Activated CD8-positive, alpha-beta memory T cell treated with anti-CD3 and anti-CD28 coated beads, Interleukin-2, amount 50 U/mL, for 48 hours (primary cell): ENCODE data around the gene LEUTX.
A peak's percentile ranks its signal among the peaks of the same experiment; 100 is the strongest.
"Not testable (repeated sequence)": the region's sequence is repeated elsewhere in the genome, so short reads cannot be mapped to it uniquely, and the experiment has no call there.

Experiments used
- DNase-seq: peaks from one replicate; pipeline ENCODE4 v3.0.0-alpha.2; 2020

Gene LEUTX

DNA sequence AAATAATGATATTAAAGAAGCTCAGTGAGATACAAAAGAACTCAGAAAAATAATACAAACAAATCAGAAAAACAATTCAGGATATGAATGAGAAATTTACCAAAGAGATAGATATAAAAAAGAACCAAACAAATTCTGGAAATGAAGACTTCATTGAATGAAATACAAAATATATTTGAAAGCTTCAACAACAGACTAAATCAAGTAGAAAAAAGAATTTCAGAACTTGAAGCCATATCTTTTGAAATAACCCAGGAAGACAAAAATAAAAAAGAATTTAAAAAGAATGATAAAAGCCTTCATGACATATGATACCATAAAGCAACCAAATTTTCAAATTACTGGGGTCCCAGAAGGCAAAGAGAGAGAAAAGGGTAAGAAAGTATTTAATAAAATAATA, 9.6 kb downstream of the LEUTX start:
- no peak for DNase-seq

DNA sequence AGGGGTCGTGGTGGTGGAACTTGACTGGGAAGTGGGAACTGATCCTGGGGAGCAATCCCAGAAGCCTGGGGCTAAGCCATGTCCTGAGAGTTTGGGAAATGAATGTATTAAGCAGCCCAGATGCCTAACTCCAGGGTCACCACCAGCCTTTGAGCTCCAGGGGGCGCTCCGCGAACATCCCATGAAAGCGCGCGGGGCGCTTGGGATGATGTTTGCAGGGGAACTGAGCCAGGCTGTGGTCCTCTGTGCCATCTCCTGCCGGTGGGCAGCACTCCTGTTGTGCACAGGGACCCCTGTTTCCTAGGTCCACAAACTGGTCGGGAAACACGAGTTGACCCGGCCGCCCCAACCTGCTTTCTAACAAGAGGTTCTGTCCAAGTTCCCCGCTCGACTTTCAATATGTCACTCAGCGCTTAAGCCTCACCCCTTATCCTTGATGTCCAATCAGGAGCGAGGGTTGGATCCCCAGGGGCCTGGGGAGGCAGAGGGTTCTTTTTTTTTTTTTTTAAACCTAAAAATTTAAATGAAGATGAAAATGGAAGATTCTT, 14.4 kb downstream of the LEUTX start:
- peak; percentile 89 for DNase-seq

GRCh38 chr19:39795001-39795400, 16.3 kb downstream of the LEUTX start:
- no peak for DNase-seq

- DNase-seq, result no peak
These were observed 17.4 kb downstream of the LEUTX start for GRCh38 chr19:39796000-39796498.

DNA sequence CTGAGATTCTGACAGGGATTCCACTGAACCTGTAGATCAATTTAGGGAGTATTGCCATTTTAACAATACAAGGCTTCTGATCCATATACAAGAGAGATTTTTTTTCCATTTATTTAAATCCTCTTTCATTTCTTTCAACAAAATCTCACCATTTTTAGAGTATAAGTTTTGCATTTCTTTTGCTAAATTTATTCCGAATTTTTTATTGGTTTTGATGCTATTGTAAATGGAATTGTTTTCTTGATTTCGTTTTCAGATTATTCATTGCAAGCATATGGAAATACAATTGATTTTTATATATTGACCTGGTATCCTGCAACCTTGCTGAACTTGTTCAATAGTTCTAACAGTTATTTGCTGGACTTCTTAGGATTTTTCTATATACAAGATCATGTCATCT, 18.4 kb downstream of the LEUTX start:
- DNase-seq, result no peak

- no peak for DNase-seq
These were observed 24.3 kb downstream of the LEUTX start for GRCh38 chr19:39802958-39803357.

DNA sequence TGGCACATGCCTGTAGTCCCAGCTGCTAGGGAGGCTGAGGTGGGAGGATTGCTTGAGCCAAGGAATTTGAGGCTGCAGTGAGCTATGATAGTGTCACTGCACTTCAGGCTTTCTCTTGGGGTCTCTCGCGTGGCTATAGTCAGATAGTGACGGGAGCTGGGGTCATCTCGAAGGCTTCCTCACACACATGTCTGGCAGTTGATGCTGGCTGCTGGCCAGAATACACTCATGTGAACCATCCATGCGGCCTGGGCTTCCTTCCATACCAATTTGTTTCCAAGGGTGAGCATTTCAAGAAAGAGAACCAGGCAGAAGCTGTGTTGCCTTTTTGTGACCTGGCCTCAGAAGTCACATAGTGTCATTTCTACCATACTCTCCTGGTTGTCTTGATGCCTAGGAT, 26.4 kb downstream of the LEUTX start:
- DNase-seq, result no peak

DNA sequence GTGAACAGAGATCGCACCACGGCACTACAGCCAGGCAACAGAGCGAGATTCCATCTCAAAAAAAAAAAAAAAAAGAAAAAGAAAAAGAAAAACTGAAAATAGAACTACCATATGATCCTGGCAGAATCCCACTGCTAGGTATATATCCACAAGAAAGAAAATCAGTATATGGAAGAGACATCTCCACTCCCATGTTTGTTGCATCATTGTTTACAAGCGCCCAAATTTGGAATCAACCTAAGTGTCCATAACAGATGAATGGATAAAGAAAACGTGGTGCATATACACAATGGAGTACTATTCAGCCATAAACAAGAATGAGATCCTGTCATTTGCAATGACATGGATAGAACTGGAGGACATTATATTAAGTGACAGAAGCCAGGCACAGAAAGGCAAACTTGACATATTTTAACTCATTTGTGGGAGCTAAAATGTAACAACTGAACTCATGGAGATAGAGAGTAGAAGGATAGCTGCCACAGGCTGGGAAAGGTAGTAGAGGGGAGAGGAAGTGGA, 29.3 kb downstream of the LEUTX start:
- no peak for DNase-seq

DNA sequence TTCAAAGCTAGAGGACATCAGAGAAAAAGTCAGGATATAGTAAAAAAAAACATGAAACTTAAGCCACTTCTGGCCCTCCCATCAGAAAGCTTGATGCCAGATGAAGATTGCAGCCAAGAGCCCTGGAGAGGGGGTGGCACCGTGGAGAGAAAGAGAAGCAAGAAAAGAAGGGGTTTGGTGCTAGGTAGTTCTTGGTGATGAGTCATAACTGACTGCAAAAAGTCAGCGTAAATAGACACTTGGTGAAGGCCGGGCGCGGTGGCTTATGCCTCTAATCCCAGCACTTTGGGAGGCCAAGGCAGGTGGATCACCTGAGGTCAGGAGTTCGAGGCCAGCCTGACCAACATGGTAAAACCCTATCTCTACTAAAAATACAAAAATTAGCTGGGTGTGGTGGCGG, 30.0 kb downstream of the LEUTX start:
- not testable (repeated sequence) for DNase-seq

- DNase-seq, result no peak
These were observed 30.7 kb downstream of the LEUTX start for GRCh38 chr19:39809368-39809767.

- no peak for DNase-seq
These were observed 31.8 kb downstream of the LEUTX start for GRCh38 chr19:39810424-39810823.

GRCh38 chr19:39811064-39811463, 32.4 kb downstream of the LEUTX start:
- DNase-seq, result no peak

GRCh38 chr19:39813264-39813993, 34.8 kb downstream of the LEUTX start:
- DNase-seq, result no peak

- not testable (repeated sequence) for DNase-seq
These were observed 35.5 kb downstream of the LEUTX start for GRCh38 chr19:39814111-39814510.

DNA sequence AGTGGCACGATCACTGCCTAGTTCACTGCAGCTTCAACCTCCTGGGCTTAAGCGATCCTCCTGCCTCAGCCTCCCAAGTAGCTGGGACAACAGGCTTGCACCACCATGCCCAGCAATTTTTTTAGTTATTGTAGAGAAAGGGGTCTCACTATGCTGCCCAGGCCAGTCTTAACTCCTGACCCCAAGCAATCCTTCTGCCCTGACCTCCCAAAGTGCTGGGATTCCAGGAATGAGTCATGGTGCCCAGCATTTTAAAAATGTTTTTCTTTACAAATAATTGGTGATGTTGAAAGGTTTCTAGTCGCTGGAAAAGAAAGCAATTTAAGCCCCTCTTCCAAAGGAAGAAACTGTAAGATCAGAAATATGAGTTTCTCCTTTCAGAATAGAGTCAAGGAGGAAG, 35.9 kb downstream of the LEUTX start:
- DNase-seq, result no peak

DNA sequence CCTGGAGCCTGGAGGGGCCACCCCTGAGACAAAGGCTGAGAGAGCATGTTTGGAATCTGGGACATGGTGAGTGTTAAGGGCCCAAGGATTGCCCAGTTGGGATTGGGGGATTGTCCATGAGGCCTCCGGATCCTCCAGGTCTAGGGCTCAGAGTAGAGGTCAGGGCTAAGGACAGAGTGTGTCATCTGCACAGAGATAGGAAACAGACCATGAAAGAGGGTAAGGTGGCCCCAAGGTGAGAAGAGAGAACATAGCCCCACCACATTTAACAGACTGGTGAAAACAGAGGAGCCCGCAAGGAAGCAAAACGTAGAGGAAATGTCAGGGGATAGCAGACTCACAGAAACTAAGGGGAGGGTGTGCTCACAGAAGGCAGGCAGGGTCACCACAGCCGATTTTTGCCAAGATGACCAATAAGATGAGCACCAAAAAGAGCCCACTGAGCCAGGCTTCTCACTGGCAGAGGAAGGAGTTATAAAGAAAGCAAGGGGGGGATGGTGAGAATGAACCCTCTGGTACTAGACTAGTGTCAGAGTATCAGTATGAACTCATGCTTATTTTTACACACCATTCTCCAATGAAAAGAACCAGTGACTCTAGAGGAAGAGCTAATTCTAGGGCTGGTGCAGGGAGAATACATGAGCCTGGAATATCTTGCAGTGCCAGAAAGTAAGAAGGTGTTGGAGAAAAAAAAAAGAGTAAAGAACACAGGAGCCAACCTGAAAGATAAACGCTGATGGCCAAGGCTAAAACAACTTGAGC, 37.8 kb downstream of the LEUTX start:
- no peak for DNase-seq

- no peak for DNase-seq
These were observed 39.4 kb downstream of the LEUTX start for GRCh38 chr19:39817888-39818561.

- no peak for DNase-seq
These were observed 40.0 kb downstream of the LEUTX start for GRCh38 chr19:39818626-39819097.

DNA sequence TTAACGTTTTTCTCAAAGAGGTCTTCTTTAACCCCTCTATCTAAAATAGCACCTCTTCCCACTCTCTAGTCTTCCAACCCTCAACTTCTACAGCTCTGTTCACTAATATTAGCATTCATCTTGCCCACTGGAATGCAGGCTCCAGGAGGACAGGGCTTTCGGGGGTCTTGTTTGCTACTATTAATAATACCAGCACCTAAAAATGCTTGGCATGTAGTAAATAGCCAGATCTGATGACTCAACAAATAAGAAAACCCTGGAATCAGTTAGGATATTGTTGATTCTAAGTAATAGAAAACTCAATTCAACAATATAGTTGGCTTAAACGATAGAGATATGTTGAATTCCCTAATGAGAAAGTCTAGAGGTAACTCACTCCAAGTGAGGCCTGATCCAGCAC, 41.1 kb downstream of the LEUTX start:
- DNase-seq, result no peak

DNA sequence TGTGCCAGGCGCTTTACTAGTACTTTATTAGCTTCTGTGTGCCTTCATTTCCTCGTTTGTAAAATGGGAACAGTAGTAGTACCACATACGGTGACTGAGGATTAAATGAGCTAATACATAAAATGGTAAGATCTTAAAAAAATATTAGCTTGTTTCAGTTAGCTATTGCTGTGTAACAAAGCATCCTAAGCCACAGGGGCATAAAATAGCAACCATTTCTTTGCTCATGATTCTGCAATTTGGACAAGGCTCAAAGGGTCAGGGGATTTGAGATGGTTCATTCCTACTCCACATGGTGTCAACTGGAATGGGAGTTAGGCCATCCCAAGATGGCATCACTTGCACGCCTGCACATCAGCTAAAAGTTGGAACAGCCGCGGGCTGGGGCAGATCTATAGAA, 42.0 kb downstream of the LEUTX start:
- DNase-seq, result no peak

DNA sequence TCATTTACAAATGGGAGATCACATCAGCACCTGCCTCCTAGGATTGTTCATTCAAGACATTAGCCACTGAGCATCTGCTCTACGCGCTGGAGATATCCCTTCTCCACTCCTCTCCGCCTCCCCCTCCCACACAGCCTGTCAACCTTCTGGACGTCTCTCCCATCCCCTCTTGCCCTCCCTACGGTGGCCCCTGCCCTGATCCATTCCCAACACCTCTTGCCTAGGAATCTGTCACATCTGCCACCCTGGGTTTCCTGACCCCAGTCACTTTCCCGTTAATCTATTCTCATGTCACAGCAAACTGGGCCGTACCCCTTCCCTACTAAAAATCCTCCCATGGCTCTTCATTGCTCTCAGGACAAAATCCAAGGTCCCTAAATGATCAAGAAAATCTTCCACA, 45.0 kb downstream of the LEUTX start:
- no peak for DNase-seq

DNA sequence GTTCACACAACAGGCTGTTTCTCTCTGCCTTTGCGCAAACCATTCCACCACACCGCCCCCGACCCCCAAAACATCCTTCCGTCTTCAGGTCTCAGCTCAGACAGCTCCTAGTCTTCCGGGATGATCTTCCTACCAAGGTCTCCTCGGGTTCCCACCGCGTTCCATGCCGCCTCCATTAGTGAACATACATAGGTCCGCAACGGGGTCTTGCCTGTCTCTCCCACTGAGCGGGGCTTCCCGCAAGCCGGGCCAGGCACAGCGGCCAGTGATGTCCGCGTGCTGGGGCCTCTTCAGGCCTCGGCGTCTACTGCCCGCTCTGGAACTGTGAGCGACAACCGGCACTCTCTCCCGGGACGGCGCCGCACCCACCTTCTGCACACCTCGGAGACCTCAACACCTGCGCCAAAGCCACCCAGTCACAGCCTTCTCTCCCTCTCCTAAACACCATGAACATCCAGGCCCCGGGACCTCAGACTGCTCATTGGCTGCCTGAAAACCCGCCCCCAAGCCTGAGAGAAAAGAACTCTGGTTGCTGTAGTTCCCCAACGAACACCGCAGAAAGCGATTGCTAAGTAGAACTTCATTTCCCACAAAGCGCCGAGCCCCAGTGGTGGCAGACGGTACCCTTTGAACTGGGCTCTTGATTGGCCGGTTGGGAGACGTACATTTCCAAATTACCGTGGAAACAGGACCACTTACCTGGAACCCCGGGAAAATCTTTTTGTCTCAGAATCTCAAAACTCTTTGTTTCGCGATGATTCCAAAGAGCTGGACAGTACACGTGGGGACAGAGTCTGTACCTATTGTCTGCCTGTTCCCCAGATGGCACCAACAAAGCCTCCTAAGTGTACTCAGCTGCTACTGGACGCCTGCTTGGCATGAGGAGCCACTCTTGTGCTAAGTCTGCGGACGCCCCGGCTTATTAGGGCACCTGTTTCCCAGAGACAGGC, 45.8 kb downstream of the LEUTX start:
- DNase-seq, result peak; percentile 89
